Keratinocyte (primary cell): ENCODE results near the gene MYO1D. TPM values are rescaled to one million over a fixed set of nuclear protein-coding genes. Genes with fewer than 3 reads are reported as not detected.

ENCODE experiments used
- DNase-seq: peaks from one replicate; pipeline ENCODE4 v3.0.0-alpha.2; 2011; ENCODE audit warnings: low read depth, missing footprints, low spot score
- FAIRE-seq: peaks from 2 replicates; lab custom pipeline; 2011; peaks lifted over from hg19 to GRCh38; lab: Jason Lieb, UNC
- H2AFZ ChIP-seq: 2 replicates; pipeline ENCODE4 v1.6.0; 2012; ENCODE audit warnings: low read length, control low read depth, inconsistent platforms; ENCODE audit not compliant: control insufficient read depth
- H3K27ac ChIP-seq: 2 replicates; pipeline ENCODE4 v1.5.1; 2011; ENCODE audit warnings: low read length; ENCODE audit not compliant: control insufficient read depth, insufficient read depth
- H3K27me3 ChIP-seq: 3 replicates; pipeline ENCODE4 v1.6.0; 2011; ENCODE audit warnings: low read length; ENCODE audit not compliant: control insufficient read depth, insufficient read depth; ENCODE audit errors: extremely low read depth
- H3K36me3 ChIP-seq, 2 experiments: 2 replicates in 1 of 2; 3 replicates in 1 of 2; pipeline ENCODE4 v1.5.1; 2011; ENCODE audit warnings: low read length in 2 of 2, mild to moderate bottlenecking in 1 of 2; ENCODE audit not compliant: control insufficient read depth in 2 of 2, insufficient read depth in 2 of 2; ENCODE audit errors: extremely low read depth in 1 of 2
- H3K4me1 ChIP-seq: 3 replicates; pipeline ENCODE4 v1.5.1; 2011; ENCODE audit warnings: low read length; ENCODE audit not compliant: control insufficient read depth, insufficient read depth; ENCODE audit errors: extremely low read depth
- H3K4me2 ChIP-seq: 3 replicates; pipeline ENCODE4 v1.6.0; 2011; ENCODE audit warnings: low read depth, low read length; ENCODE audit not compliant: control insufficient read depth, insufficient read depth; ENCODE audit errors: extremely low read depth
- H3K4me3 ChIP-seq, 3 experiments: fragments of 200-600 bp in 1 of 3; sonication (generic) in 1 of 3; 2 replicates in 2 of 3; 3 replicates in 1 of 3; pipeline ENCODE4 v1.5.1; 2011 to 2016; ENCODE audit warnings: low read length in 3 of 3, mild to moderate bottlenecking in 3 of 3, control low read depth in 2 of 3, inconsistent platforms in 1 of 3, low read depth in 1 of 3, mixed read lengths in 1 of 3, mixed run types in 1 of 3, moderate library complexity in 1 of 3; ENCODE audit not compliant: control insufficient read depth in 2 of 3, insufficient read depth in 2 of 3; ENCODE audit errors: extremely low read depth in 1 of 3
- H3K79me2 ChIP-seq: 2 replicates; pipeline ENCODE4 v1.6.0; 2012; ENCODE audit warnings: low read length; ENCODE audit not compliant: control insufficient read depth, insufficient read depth
- H3K9ac ChIP-seq: 3 replicates; pipeline ENCODE4 v1.6.0; 2011; ENCODE audit warnings: low read length; ENCODE audit not compliant: control insufficient read depth, insufficient read depth; ENCODE audit errors: extremely low read depth
- H3K9me1 ChIP-seq: 3 replicates; pipeline ENCODE4 v1.6.0; 2011; ENCODE audit warnings: low read length; ENCODE audit not compliant: control insufficient read depth, insufficient read depth; ENCODE audit errors: extremely low read depth
- H3K9me3 ChIP-seq: 2 replicates; pipeline ENCODE4 v1.5.1; 2012; ENCODE audit warnings: low read depth, low read length; ENCODE audit not compliant: control insufficient read depth
- H4K20me1 ChIP-seq: 3 replicates; pipeline ENCODE4 v1.6.0; 2011; ENCODE audit warnings: low read length; ENCODE audit not compliant: control insufficient read depth, insufficient read depth; ENCODE audit errors: extremely low read depth
- EZH2 ChIP-seq: IDR thresholded peaks from one replicate; pipeline ENCODE4 v1.6.1; 2012; ENCODE audit warnings: inconsistent platforms, mild to moderate bottlenecking, low read length, moderate library complexity
- dilution Hi-C: fragments of 300-500 bp; cut with MboI; formaldehyde crosslinking; loops from one replicate; pipeline ENCODE4 v1.7.0; 2020; ENCODE audit warnings: low sequenced_read_pairs; ENCODE audit not compliant: extremely low pct_ligation_motif_present
- polyA plus RNA-seq, 5 experiments: library from polyadenylated mRNA; depleted of rRNA in 3 of 5; stranded (reverse) in 3 of 5; stranded (forward) in 1 of 5; unstranded in 1 of 5; fragments of >200 nt; gene quantifications; 1 replicate in 1 of 5; 2 replicates in 3 of 5; 3 replicates in 1 of 5; pipeline versions ENCODE4 v1.2.1 to v1.2.3, GENCODE V29; 2011 to 2012; ENCODE audit warnings: missing spikeins in 2 of 5, low read depth in 1 of 5, low replicate concordance in 1 of 5
- TF ChIP-seq, protein P1 (sequence below), 3 experiments: IDR thresholded peaks in 1 of 3; conservative IDR thresholded peaks in 1 of 3; optimal IDR thresholded peaks in 1 of 3; 2 replicates in 2 of 3; 3 replicates in 1 of 3; pipeline versions ENCODE3 to v1.5.1; 2011; ENCODE audit warnings: low read length in 3 of 3, mild to moderate bottlenecking in 3 of 3, moderate library complexity in 2 of 3, control low read depth in 1 of 3, inconsistent platforms in 1 of 3; ENCODE audit not compliant: insufficient read depth in 2 of 3; ENCODE audit errors: extremely low read depth in 1 of 3

The MYO1D gene
- polyA plus RNA-seq, 1 donor (not counting 4 experiments of a cell fraction or from before 2014, with no cell fraction given) = 33.7 TPM

DNA sequence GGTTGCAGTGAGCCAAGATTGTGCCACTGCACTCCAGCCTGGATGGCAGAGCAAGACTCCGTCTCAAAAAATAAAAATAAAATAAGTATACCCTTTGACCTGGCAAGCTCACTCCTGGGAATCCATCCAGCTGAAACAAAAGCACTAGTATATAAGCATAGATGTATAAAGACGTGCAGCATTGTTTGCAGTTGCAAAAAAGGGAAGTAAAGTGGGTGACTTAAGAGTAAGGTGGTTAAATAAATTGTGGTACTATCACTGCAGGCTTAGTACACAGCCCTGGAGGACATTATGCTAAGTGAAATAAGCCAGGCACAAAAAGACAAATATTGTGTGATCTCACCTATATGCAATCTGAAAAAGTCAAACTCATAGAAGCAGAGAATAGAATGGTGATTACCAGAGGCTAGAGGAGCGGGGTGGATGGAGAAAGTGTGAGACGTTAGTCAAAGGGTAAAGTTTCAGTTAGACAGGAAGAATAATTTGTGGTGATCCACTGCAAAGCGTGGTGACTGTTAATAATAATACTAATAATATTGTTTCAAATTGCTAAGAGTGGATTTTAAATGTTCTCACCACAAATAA is 113.0 kb downstream of the MYO1D start:
- Histone ChIP-seq H2AFZ (no peak overlapping the region), H3K9me3 (no peaks in the 10 kb centered on the region), H3K79me2 (no peaks in the 10 kb centered on the region), H3K9ac (no peak overlapping the region), H3K4me1 (no peaks in the 10 kb centered on the region), H3K27ac (no peak overlapping the region), H3K36me3 (peaks cover 0 to 12% of the 10 kb centered on the region in 2 experiments), H3K27me3 (no peaks in the 10 kb centered on the region), H4K20me1 (no peaks in the 10 kb centered on the region), H3K9me1 (no peaks in the 10 kb centered on the region), H3K4me2 (no peak overlapping the region), H3K4me3 (no peak overlapping the region)
- TF ChIP-seq, protein P1, sequence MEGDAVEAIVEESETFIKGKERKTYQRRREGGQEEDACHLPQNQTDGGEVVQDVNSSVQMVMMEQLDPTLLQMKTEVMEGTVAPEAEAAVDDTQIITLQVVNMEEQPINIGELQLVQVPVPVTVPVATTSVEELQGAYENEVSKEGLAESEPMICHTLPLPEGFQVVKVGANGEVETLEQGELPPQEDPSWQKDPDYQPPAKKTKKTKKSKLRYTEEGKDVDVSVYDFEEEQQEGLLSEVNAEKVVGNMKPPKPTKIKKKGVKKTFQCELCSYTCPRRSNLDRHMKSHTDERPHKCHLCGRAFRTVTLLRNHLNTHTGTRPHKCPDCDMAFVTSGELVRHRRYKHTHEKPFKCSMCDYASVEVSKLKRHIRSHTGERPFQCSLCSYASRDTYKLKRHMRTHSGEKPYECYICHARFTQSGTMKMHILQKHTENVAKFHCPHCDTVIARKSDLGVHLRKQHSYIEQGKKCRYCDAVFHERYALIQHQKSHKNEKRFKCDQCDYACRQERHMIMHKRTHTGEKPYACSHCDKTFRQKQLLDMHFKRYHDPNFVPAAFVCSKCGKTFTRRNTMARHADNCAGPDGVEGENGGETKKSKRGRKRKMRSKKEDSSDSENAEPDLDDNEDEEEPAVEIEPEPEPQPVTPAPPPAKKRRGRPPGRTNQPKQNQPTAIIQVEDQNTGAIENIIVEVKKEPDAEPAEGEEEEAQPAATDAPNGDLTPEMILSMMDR (optimal IDR thresholded peaks at IDR 0.05 in 1 of 3, IDR thresholded peaks at IDR 0.05 in 1 of 3, conservative IDR thresholded peaks at IDR 0.05 in 1 of 3; ENCODE audit: extremely low read depth in 1 of 3, insufficient read depth in 2 of 3, low read length in 3 of 3) = no peak
- no peak for TF ChIP-seq EZH2
- FAIRE-seq (no peak), DNase-seq (no peak)
- dilution Hi-C loops = no loop called here

DNA sequence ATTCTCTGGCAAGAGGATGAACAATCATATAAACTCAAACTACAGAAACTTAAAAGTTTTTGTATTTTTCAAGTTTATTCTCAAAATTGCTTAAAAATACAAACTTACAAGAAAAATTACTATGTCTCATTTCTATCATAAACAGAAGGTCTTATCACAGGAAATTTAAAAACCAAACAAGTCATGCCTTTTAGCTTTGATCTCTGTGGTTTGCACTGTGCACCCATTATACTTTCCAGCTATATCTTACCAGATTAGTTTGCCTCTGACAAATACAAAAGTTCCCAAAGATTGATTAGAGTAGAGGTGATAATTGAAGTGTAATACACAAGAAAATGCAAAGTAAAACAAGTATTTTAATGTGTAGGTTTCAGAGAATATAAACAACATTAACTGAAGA is 117.4 kb downstream of the MYO1D start:
- Histone ChIP-seq H3K36me3 (peaks cover 0 to 4% of the 10 kb centered on the region in 2 experiments), H3K79me2 (no peaks in the 10 kb centered on the region), H3K9me1 (no peaks in the 10 kb centered on the region), H3K27ac (no peak overlapping the region), H3K27me3 (no peaks in the 10 kb centered on the region), H3K9ac (no peak overlapping the region), H3K4me1 (no peaks in the 10 kb centered on the region), H4K20me1 (no peaks in the 10 kb centered on the region), H2AFZ (no peak overlapping the region), H3K4me3 (no peak overlapping the region), H3K9me3 (no peaks in the 10 kb centered on the region), H3K4me2 (no peak overlapping the region)
- no peak for DNase-seq
- dilution Hi-C loops = no loop called here
- no peak for FAIRE-seq
- TF ChIP-seq, protein P1 (optimal IDR thresholded peaks at IDR 0.05 in 1 of 3, IDR thresholded peaks at IDR 0.05 in 1 of 3, conservative IDR thresholded peaks at IDR 0.05 in 1 of 3; ENCODE audit: extremely low read depth in 1 of 3, insufficient read depth in 2 of 3, low read length in 3 of 3) = no peak
- TF ChIP-seq EZH2 = no peak
